Measurements from ENCODE around the gene PRKG1.

The PRKG1 gene

GRCh38 chr10:51090190-51090589 is 15.9 kb downstream of the PRKG1 start:
- no peaks in the 10 kb centered on the region for H3K9me3 ChIP-seq (ENCODE audit: control insufficient read depth, low read length)

GRCh38 chr10:51092402-51092801 is 18.1 kb downstream of the PRKG1 start:
- no peak overlapping the region for H3K27ac ChIP-seq (ENCODE audit: low read depth, low read length, severe bottlenecking)
- H3K36me3 ChIP-seq (ENCODE audit: control insufficient read depth, insufficient read depth, low read length) = no peaks in the 10 kb centered on the region
- H3K4me3 ChIP-seq (ENCODE audit: extremely low read depth, insufficient read depth, low read length, poor library complexity, severe bottlenecking) = no peak overlapping the region
- peaks cover under 1% of the 10 kb centered on the region for H3K4me1 ChIP-seq (ENCODE audit: control insufficient read depth, insufficient read depth, low read length, poor library complexity, severe bottlenecking)
- 66 to 100% methylated on average over 2 of the region's 2 CpGs for WGBS, 2 experiments (ENCODE audit: insufficient coverage in 2 of 2)
- H3K9me3 ChIP-seq (ENCODE audit: control insufficient read depth, low read length) = no peaks in the 10 kb centered on the region

More at GRCh38 chr10:51090190-51090589, 15.9 kb downstream of the PRKG1 start:
- Histone ChIP-seq H3K36me3 (ENCODE audit: control insufficient read depth, insufficient read depth, low read length) (no peaks in the 10 kb centered on the region), H3K4me3 (ENCODE audit: extremely low read depth, insufficient read depth, low read length, poor library complexity, severe bottlenecking) (no peak overlapping the region), H3K27ac (ENCODE audit: low read depth, low read length, severe bottlenecking) (no peak overlapping the region), H3K4me1 (ENCODE audit: control insufficient read depth, insufficient read depth, low read length, poor library complexity, severe bottlenecking) (no peaks in the 10 kb centered on the region)

GRCh38 chr10:51095444-51095843 is 21.2 kb downstream of the PRKG1 start:
- 92 to 96% methylated on average over 2 to 3 of the region's 3 CpGs for WGBS, 2 experiments (ENCODE audit: insufficient coverage in 2 of 2)
- Histone ChIP-seq H3K27ac (ENCODE audit: low read depth, low read length, severe bottlenecking) (no peak overlapping the region), H3K9me3 (ENCODE audit: control insufficient read depth, low read length) (no peaks in the 10 kb centered on the region), H3K36me3 (ENCODE audit: control insufficient read depth, insufficient read depth, low read length) (no peaks in the 10 kb centered on the region), H3K4me3 (ENCODE audit: extremely low read depth, insufficient read depth, low read length, poor library complexity, severe bottlenecking) (no peak overlapping the region), H3K4me1 (ENCODE audit: control insufficient read depth, insufficient read depth, low read length, poor library complexity, severe bottlenecking) (peaks cover 4% of the 10 kb centered on the region)

GRCh38 chr10:51097546-51097945 is 23.3 kb downstream of the PRKG1 start:
- H3K27ac ChIP-seq (ENCODE audit: low read depth, low read length, severe bottlenecking) = no peak overlapping the region
- H3K36me3 ChIP-seq (ENCODE audit: control insufficient read depth, insufficient read depth, low read length) = no peaks in the 10 kb centered on the region
- H3K4me3 ChIP-seq (ENCODE audit: extremely low read depth, insufficient read depth, low read length, poor library complexity, severe bottlenecking) = no peak overlapping the region
- peaks cover 4% of the 10 kb centered on the region for H3K4me1 ChIP-seq (ENCODE audit: control insufficient read depth, insufficient read depth, low read length, poor library complexity, severe bottlenecking)
- no peaks in the 10 kb centered on the region for H3K9me3 ChIP-seq (ENCODE audit: control insufficient read depth, low read length)
- WGBS, 2 experiments (ENCODE audit: insufficient coverage in 2 of 2) = 80 to 100% methylated on average over 2 of the region's 4 CpGs

GRCh38 chr10:51100221-51100620 is 25.9 kb downstream of the PRKG1 start:
- H3K27ac ChIP-seq (ENCODE audit: low read depth, low read length, severe bottlenecking) = no peak overlapping the region
- H3K9me3 ChIP-seq (ENCODE audit: control insufficient read depth, low read length) = no peaks in the 10 kb centered on the region
- no peak overlapping the region for H3K4me3 ChIP-seq (ENCODE audit: extremely low read depth, insufficient read depth, low read length, poor library complexity, severe bottlenecking)
- no peaks in the 10 kb centered on the region for H3K36me3 ChIP-seq (ENCODE audit: control insufficient read depth, insufficient read depth, low read length)
- peaks cover 4% of the 10 kb centered on the region for H3K4me1 ChIP-seq (ENCODE audit: control insufficient read depth, insufficient read depth, low read length, poor library complexity, severe bottlenecking)
- 80% methylated on average over 1 of the region's 1 CpG for WGBS, 2 experiments (ENCODE audit: insufficient coverage in 2 of 2)

- 92 to 100% methylated on average over 1 to 2 of the region's 3 CpGs for WGBS, 2 experiments (ENCODE audit: insufficient coverage in 2 of 2)
- H3K36me3 ChIP-seq (ENCODE audit: control insufficient read depth, insufficient read depth, low read length) = no peaks in the 10 kb centered on the region
- H3K27ac ChIP-seq (ENCODE audit: low read depth, low read length, severe bottlenecking) = no peak overlapping the region
Observed at GRCh38 chr10:51103554-51104217, 29.4 kb downstream of the PRKG1 start.

GRCh38 chr10:51106311-51106945 is 32.1 kb downstream of the PRKG1 start:
- no peaks in the 10 kb centered on the region for H3K4me1 ChIP-seq (ENCODE audit: control insufficient read depth, insufficient read depth, low read length, poor library complexity, severe bottlenecking)
- no peak overlapping the region for H3K27ac ChIP-seq (ENCODE audit: low read depth, low read length, severe bottlenecking)
- WGBS, 2 experiments (ENCODE audit: insufficient coverage in 2 of 2) = 87 to 100% methylated on average over 3 to 4 of the region's 5 CpGs
- H3K36me3 ChIP-seq (ENCODE audit: control insufficient read depth, insufficient read depth, low read length) = no peaks in the 10 kb centered on the region
- H3K9me3 ChIP-seq (ENCODE audit: control insufficient read depth, low read length) = no peaks in the 10 kb centered on the region
- no peak overlapping the region for H3K4me3 ChIP-seq (ENCODE audit: extremely low read depth, insufficient read depth, low read length, poor library complexity, severe bottlenecking)

More at GRCh38 chr10:51103554-51104217, 29.4 kb downstream of the PRKG1 start:
- Histone ChIP-seq H3K4me1 (ENCODE audit: control insufficient read depth, insufficient read depth, low read length, poor library complexity, severe bottlenecking) (no peaks in the 10 kb centered on the region), H3K9me3 (ENCODE audit: control insufficient read depth, low read length) (no peaks in the 10 kb centered on the region), H3K4me3 (ENCODE audit: extremely low read depth, insufficient read depth, low read length, poor library complexity, severe bottlenecking) (no peak overlapping the region)

- no peaks in the 10 kb centered on the region for H3K36me3 ChIP-seq (ENCODE audit: control insufficient read depth, insufficient read depth, low read length)
- 83% methylated on average over 1 of the region's 1 CpG; no CpG with 5 or more reads in 1 of the 2 experiments for WGBS, 2 experiments (ENCODE audit: insufficient coverage in 2 of 2)
- H3K27ac ChIP-seq (ENCODE audit: low read depth, low read length, severe bottlenecking) = no peak overlapping the region
Observed at GRCh38 chr10:51108406-51108805, 34.1 kb downstream of the PRKG1 start.

GRCh38 chr10:51109801-51110533 is 35.7 kb downstream of the PRKG1 start:
- no CpG with 5 or more reads among the region's 4 CpGs for WGBS, 2 experiments (ENCODE audit: insufficient coverage in 2 of 2)
- H3K4me3 ChIP-seq (ENCODE audit: extremely low read depth, insufficient read depth, low read length, poor library complexity, severe bottlenecking) = no peak overlapping the region
- no peaks in the 10 kb centered on the region for H3K4me1 ChIP-seq (ENCODE audit: control insufficient read depth, insufficient read depth, low read length, poor library complexity, severe bottlenecking)
- H3K27ac ChIP-seq (ENCODE audit: low read depth, low read length, severe bottlenecking) = no peak overlapping the region
- no peaks in the 10 kb centered on the region for H3K9me3 ChIP-seq (ENCODE audit: control insufficient read depth, low read length)
- no peaks in the 10 kb centered on the region for H3K36me3 ChIP-seq (ENCODE audit: control insufficient read depth, insufficient read depth, low read length)

More at GRCh38 chr10:51108406-51108805, 34.1 kb downstream of the PRKG1 start:
- H3K4me3 ChIP-seq (ENCODE audit: extremely low read depth, insufficient read depth, low read length, poor library complexity, severe bottlenecking) = no peak overlapping the region
- no peaks in the 10 kb centered on the region for H3K4me1 ChIP-seq (ENCODE audit: control insufficient read depth, insufficient read depth, low read length, poor library complexity, severe bottlenecking)
- H3K9me3 ChIP-seq (ENCODE audit: control insufficient read depth, low read length) = no peaks in the 10 kb centered on the region

GRCh38 chr10:51112013-51112412 is 37.7 kb downstream of the PRKG1 start:
- H3K36me3 ChIP-seq (ENCODE audit: control insufficient read depth, insufficient read depth, low read length) = no peaks in the 10 kb centered on the region

More at GRCh38 chr10:51112013-51112412, 37.7 kb downstream of the PRKG1 start:
- WGBS, 2 experiments (ENCODE audit: insufficient coverage in 2 of 2) = 83 to 100% methylated on average over 1 of the region's 4 CpGs
- H3K9me3 ChIP-seq (ENCODE audit: control insufficient read depth, low read length) = no peaks in the 10 kb centered on the region
- H3K4me3 ChIP-seq (ENCODE audit: extremely low read depth, insufficient read depth, low read length, poor library complexity, severe bottlenecking) = no peak overlapping the region
- H3K27ac ChIP-seq (ENCODE audit: low read depth, low read length, severe bottlenecking) = no peak overlapping the region
- H3K4me1 ChIP-seq (ENCODE audit: control insufficient read depth, insufficient read depth, low read length, poor library complexity, severe bottlenecking) = no peaks in the 10 kb centered on the region
